Karpas-422 (cell line): Measurements from ENCODE around the gene PTPRK. TPM values are rescaled to one million over a fixed set of nuclear protein-coding genes. Genes with fewer than 3 reads are reported as not detected.

Experiments used
- DNase-seq: peaks from one replicate; pipeline ENCODE4 v3.0.0-alpha.2; 2015
- H2AFZ ChIP-seq: fragments of 200-600 bp; sonication (generic); 2 replicates; pipeline ENCODE4 v1.6.1; 2014; ENCODE audit warnings: antibody characterized with exemption, low read length, mixed read lengths
- H3K27ac ChIP-seq: fragments of 200-600 bp; sonication (generic); 2 replicates; pipeline ENCODE4 v1.5.1; 2014; ENCODE audit warnings: mild to moderate bottlenecking, low read length, moderate library complexity
- H3K27me3 ChIP-seq: fragments of 200-600 bp; sonication (generic); 2 replicates; pipeline ENCODE4 v1.6.1; 2014; ENCODE audit warnings: low read length, mixed read lengths
- H3K36me3 ChIP-seq: fragments of 200-600 bp; sonication (generic); 2 replicates; pipeline ENCODE4 v1.6.1; 2014; ENCODE audit warnings: low read length, mixed read lengths; ENCODE audit not compliant: insufficient read depth
- H3K4me1 ChIP-seq: fragments of 200-600 bp; sonication (generic); 2 replicates; pipeline ENCODE4 v1.6.1; 2014; ENCODE audit warnings: mild to moderate bottlenecking, low read length, mixed read lengths
- H3K4me2 ChIP-seq: fragments of 200-600 bp; sonication (generic); 2 replicates; pipeline ENCODE4 v1.6.1; 2014; ENCODE audit warnings: low read length, low read depth, mild to moderate bottlenecking; ENCODE audit not compliant: poor library complexity, severe bottlenecking
- H3K4me3 ChIP-seq: fragments of 200-600 bp; sonication (generic); 2 replicates; pipeline ENCODE4 v1.5.1; 2014; ENCODE audit warnings: mild to moderate bottlenecking, antibody characterized with exemption, low read length, mixed read lengths
- H3K79me2 ChIP-seq: fragments of 200-600 bp; sonication (generic); 2 replicates; pipeline ENCODE4 v1.6.1; 2014; ENCODE audit warnings: mild to moderate bottlenecking, low read length, mixed read lengths
- H3K9ac ChIP-seq: fragments of 200-600 bp; sonication (generic); 2 replicates; pipeline ENCODE4 v1.6.0; 2014; ENCODE audit warnings: low read length
- H3K9me2 ChIP-seq: fragments of 200-600 bp; sonication (generic), shearing (Covaris generic); replicated peaks from 2 replicates; pipeline ENCODE4 v1.6.0; 2014; ENCODE audit warnings: mild to moderate bottlenecking, low read length, moderate library complexity; ENCODE audit not compliant: insufficient read depth
- H3K9me3 ChIP-seq: fragments of 300-700, 200-600 bp; sonication (generic); 2 replicates; pipeline ENCODE4 v1.6.1; 2014; ENCODE audit warnings: low read length, mixed read lengths
- H4K20me1 ChIP-seq: fragments of 200-600 bp; sonication (generic); 2 replicates; pipeline ENCODE4 v1.6.1; 2014; ENCODE audit warnings: mild to moderate bottlenecking, antibody characterized with exemption, low read length, low read depth; ENCODE audit not compliant: insufficient read depth
- total RNA-seq: library from RNA; depleted of rRNA; stranded (reverse); fragments of >200 nt; shearing (Covaris generic); gene quantifications from 2 replicates; pipeline ENCODE4 v1.2.3, GENCODE V29; 2014; ENCODE audit warnings: low replicate concordance; rRNA removed

The PTPRK gene
- 0.04 and 0.11 TPM in 2 replicates for total RNA-seq

GRCh38 chr6:128520436-128521281 is at the start of gene PTPRK:
PTPRK (minus strand) TSS chr6:128520599; CDS start chr6:128520358, 241 bp downstream.
- H3K36me3 ChIP-seq = no peaks in the 10 kb centered on the region
- H3K9ac ChIP-seq = no peak within 1 kb of the TSS
- H3K9me3 ChIP-seq = peaks cover 6% of the 10 kb centered on the region
- H2AFZ ChIP-seq = no peak within 1 kb of the TSS
- no peaks in the 10 kb centered on the region for H3K4me1 ChIP-seq
- DNase-seq = no peak
- H3K79me2 ChIP-seq = no peaks in the 10 kb centered on the region
- H3K4me3 ChIP-seq = no peak within 1 kb of the TSS
- no peaks in the 10 kb centered on the region for H3K27me3 ChIP-seq
- no peaks in the 10 kb centered on the region for H3K9me2 ChIP-seq
- no peaks in the 10 kb centered on the region for H4K20me1 ChIP-seq
- no peak within 1 kb of the TSS for H3K4me2 ChIP-seq
- H3K27ac ChIP-seq = no peak within 1 kb of the TSS

DNA sequence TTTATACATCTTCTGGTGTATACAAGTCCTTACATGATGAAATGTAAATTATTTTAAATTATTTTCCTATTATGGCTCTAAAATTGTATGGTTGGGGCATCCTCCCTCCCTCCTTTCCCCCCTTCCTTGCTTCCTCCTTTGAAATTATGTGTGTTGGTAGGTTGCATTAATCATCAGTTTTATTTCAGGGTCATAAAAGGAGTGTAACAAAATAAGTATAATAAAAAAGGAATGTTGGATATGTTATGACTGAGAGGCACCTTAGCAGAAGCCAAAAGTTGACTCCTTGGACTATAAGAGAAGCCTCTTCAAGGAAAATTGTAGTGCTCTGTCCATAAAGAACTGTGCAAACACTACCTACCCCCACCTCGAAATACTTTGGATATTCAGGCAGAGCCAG is 46.6 kb upstream of the PTPRK start:
- H3K4me2 ChIP-seq = no peak overlapping the region
- no peak overlapping the region for H3K4me3 ChIP-seq
- H3K36me3 ChIP-seq = no peaks in the 10 kb centered on the region
- H3K27me3 ChIP-seq = no peaks in the 10 kb centered on the region
- H3K4me1 ChIP-seq = no peaks in the 10 kb centered on the region
- DNase-seq = no peak
- no peaks in the 10 kb centered on the region for H3K79me2 ChIP-seq
- peaks cover 12% of the 10 kb centered on the region; the same call in 1 of the 2 replicates for H3K9me3 ChIP-seq
- no peak overlapping the region for H3K27ac ChIP-seq
- H3K9ac ChIP-seq = no peak overlapping the region
- H4K20me1 ChIP-seq = no peaks in the 10 kb centered on the region
- H2AFZ ChIP-seq = no peak overlapping the region
- H3K9me2 ChIP-seq = no peaks in the 10 kb centered on the region

DNA sequence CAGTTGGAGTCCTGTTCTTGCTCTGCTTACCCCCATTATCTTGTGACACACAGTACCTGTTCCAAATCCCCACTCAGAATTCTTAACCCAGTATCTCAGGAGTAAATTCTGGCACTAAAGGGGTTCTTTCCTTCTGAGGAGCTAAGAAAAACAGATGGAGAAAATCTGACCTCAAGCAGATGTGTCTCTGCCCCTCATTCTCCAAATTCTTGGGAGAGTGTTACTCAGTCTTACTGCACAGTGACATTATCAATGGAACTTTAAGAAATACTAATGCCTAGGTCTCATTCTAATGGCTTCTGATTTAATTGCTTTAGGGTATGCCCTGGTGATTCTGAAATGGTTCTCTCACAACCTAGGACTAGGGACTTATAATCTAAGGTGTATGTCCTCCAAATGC is 40.6 kb upstream of the PTPRK start:
- Histone ChIP-seq H3K9ac (no peak overlapping the region), H3K36me3 (no peaks in the 10 kb centered on the region), H3K27ac (no peak overlapping the region), H4K20me1 (no peaks in the 10 kb centered on the region), H3K9me3 (peaks cover 26% of the 10 kb centered on the region; the same call in 1 of the 2 replicates), H3K4me1 (no peaks in the 10 kb centered on the region), H3K9me2 (no peaks in the 10 kb centered on the region), H2AFZ (no peak overlapping the region), H3K27me3 (no peaks in the 10 kb centered on the region), H3K4me2 (no peak overlapping the region), H3K4me3 (no peak overlapping the region), H3K79me2 (no peaks in the 10 kb centered on the region)
- no peak for DNase-seq

- no peak overlapping the region for H3K4me2 ChIP-seq
- H3K79me2 ChIP-seq = no peaks in the 10 kb centered on the region
- H3K4me3 ChIP-seq = no peak overlapping the region
- H3K9me2 ChIP-seq = no peaks in the 10 kb centered on the region
- H4K20me1 ChIP-seq = no peaks in the 10 kb centered on the region
- no peak overlapping the region for H3K27ac ChIP-seq
- no peaks in the 10 kb centered on the region for H3K36me3 ChIP-seq
- H2AFZ ChIP-seq = no peak overlapping the region
- peaks cover 22% of the 10 kb centered on the region; the same call in 1 of the 2 replicates for H3K9me3 ChIP-seq
- no peak for DNase-seq
- H3K4me1 ChIP-seq = no peaks in the 10 kb centered on the region
- H3K27me3 ChIP-seq = no peaks in the 10 kb centered on the region
- H3K9ac ChIP-seq = no peak overlapping the region
Measured at GRCh38 chr6:128558924-128559323, 38.5 kb upstream of the PTPRK start.

DNA sequence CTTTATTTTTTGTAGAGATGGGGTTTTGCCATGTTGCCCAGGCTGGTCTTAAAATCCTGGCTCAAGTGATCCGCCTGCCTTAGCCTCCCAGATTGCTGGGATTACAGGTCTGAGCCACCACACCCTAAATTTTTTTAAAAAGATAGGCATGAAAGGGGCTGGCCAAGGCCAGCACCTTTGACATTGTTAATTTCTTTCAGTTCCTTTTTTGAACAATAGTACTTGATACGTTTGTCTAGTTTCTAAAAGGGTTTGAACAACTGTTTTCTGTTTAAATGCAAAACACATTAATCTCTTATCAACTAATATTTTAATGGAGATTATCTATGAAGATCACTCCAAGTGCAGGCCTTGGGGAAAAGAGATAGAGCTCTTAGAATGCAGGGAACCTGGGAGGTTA is 37.6 kb upstream of the PTPRK start:
- no peak overlapping the region for H3K4me2 ChIP-seq
- no peak overlapping the region for H3K4me3 ChIP-seq
- no peaks in the 10 kb centered on the region for H3K27me3 ChIP-seq
- H2AFZ ChIP-seq = no peak overlapping the region
- H3K9ac ChIP-seq = no peak overlapping the region
- DNase-seq = no peak
- no peaks in the 10 kb centered on the region for H3K36me3 ChIP-seq
- H3K27ac ChIP-seq = no peak overlapping the region
- no peaks in the 10 kb centered on the region for H3K4me1 ChIP-seq
- no peaks in the 10 kb centered on the region for H3K79me2 ChIP-seq
- H4K20me1 ChIP-seq = no peaks in the 10 kb centered on the region
- H3K9me3 ChIP-seq = peaks cover 18% of the 10 kb centered on the region; the same call in 1 of the 2 replicates
- no peaks in the 10 kb centered on the region for H3K9me2 ChIP-seq

DNA sequence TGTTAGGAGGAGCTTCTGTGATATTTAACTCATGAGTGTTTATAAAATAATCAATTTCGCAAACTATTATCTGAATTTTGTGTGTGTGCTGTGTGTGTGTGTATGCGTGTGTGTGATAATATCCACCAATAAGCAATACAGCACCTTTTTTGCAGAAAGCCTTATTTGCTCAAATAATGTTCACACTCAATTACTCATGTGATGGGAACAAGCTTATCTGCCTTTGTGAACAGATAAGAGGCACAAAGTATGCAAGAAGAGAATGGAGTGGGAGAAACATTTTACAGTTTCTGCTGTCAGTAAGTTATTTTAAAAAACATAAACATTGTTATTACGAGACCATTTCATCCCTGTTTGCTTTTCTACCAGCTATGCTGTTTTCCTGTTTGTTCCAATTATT is 36.7 kb upstream of the PTPRK start:
- Histone ChIP-seq H3K9me3 (peaks cover 22% of the 10 kb centered on the region; the same call in 1 of the 2 replicates), H3K4me3 (no peak overlapping the region), H4K20me1 (no peaks in the 10 kb centered on the region), H3K36me3 (no peaks in the 10 kb centered on the region), H3K9ac (no peak overlapping the region), H2AFZ (no peak overlapping the region), H3K27ac (no peak overlapping the region), H3K9me2 (no peaks in the 10 kb centered on the region), H3K4me2 (no peak overlapping the region), H3K27me3 (no peaks in the 10 kb centered on the region), H3K4me1 (no peaks in the 10 kb centered on the region), H3K79me2 (no peaks in the 10 kb centered on the region)
- no peak for DNase-seq

- no peaks in the 10 kb centered on the region for H4K20me1 ChIP-seq
- H3K4me2 ChIP-seq = no peak overlapping the region
- H2AFZ ChIP-seq = no peak overlapping the region
- H3K4me3 ChIP-seq = no peak overlapping the region
- no peak for DNase-seq
- no peaks in the 10 kb centered on the region for H3K79me2 ChIP-seq
- H3K9ac ChIP-seq = no peak overlapping the region
- no peak overlapping the region for H3K27ac ChIP-seq
- H3K9me3 ChIP-seq = peaks cover 14% of the 10 kb centered on the region; the same call in 1 of the 2 replicates
- no peaks in the 10 kb centered on the region for H3K27me3 ChIP-seq
- H3K4me1 ChIP-seq = no peaks in the 10 kb centered on the region
- no peaks in the 10 kb centered on the region for H3K9me2 ChIP-seq
- no peaks in the 10 kb centered on the region for H3K36me3 ChIP-seq
Measured at GRCh38 chr6:128554302-128554701, 33.9 kb upstream of the PTPRK start.

GRCh38 chr6:128541261-128541660 is 20.9 kb upstream of the PTPRK start:
- H3K36me3 ChIP-seq = no peaks in the 10 kb centered on the region
- peaks cover 19% of the 10 kb centered on the region for H3K9me3 ChIP-seq
- no peaks in the 10 kb centered on the region for H3K9me2 ChIP-seq
- H3K4me2 ChIP-seq = no peak overlapping the region
- H3K4me3 ChIP-seq = no peak overlapping the region
- no peaks in the 10 kb centered on the region for H3K27me3 ChIP-seq
- no peak overlapping the region for H3K27ac ChIP-seq
- H4K20me1 ChIP-seq = no peaks in the 10 kb centered on the region
- no peaks in the 10 kb centered on the region for H3K79me2 ChIP-seq
- no peak for DNase-seq
- H3K4me1 ChIP-seq = no peaks in the 10 kb centered on the region
- no peak overlapping the region for H2AFZ ChIP-seq
- H3K9ac ChIP-seq = no peak overlapping the region
